ENCODE measurements around the gene EHBP1L1. TPM values are rescaled to one million over a fixed set of nuclear protein-coding genes. Genes with fewer than 3 reads are reported as not detected.

EHBP1L1 gene
- total RNA-seq, 4 donors from 2014 or later: 87.3 to 186 (median 110) TPM

DNA sequence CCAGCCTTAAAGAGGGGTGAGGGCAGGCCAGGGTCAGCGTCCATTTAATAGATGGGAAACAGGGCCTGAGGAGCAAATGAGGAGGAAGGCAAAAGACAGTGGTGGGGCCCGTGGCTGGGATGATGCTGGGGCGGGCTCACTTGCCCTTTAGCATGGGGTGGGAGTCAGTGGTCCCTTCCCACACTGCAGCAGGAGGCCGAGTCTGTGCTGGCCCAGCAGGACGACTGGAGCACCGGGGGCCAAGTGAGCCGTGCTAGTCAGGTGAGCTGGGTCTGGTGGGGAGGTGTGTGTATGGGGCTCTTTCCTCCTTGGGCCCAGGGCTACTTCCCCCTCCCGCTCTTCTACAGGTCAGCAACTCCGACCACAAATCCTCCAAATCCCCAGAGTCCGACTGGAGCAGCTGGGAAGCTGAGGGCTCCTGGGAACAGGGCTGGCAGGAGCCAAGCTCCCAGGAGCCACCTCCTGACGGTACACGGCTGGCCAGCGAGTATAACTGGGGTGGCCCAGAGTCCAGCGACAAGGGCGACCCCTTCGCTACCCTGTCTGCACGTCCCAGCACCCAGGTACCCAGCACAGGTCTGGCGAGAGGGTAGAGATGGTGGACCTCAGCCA lies 38.1 kb upstream of the EHBP1L1 start:
- TF ChIP-seq EP300 (IDR thresholded peaks at IDR 0.05): no peak
- TF ChIP-seq, protein P1, sequence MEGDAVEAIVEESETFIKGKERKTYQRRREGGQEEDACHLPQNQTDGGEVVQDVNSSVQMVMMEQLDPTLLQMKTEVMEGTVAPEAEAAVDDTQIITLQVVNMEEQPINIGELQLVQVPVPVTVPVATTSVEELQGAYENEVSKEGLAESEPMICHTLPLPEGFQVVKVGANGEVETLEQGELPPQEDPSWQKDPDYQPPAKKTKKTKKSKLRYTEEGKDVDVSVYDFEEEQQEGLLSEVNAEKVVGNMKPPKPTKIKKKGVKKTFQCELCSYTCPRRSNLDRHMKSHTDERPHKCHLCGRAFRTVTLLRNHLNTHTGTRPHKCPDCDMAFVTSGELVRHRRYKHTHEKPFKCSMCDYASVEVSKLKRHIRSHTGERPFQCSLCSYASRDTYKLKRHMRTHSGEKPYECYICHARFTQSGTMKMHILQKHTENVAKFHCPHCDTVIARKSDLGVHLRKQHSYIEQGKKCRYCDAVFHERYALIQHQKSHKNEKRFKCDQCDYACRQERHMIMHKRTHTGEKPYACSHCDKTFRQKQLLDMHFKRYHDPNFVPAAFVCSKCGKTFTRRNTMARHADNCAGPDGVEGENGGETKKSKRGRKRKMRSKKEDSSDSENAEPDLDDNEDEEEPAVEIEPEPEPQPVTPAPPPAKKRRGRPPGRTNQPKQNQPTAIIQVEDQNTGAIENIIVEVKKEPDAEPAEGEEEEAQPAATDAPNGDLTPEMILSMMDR (IDR thresholded peaks at IDR 0.05): no peak
- TF ChIP-seq POLR2A (IDR thresholded peaks at IDR 0.05): no peak
- no peaks in the 10 kb centered on the region for H3K27me3 ChIP-seq
- 71 to 74% methylated on average over 16 to 18 of the region's 18 CpGs for WGBS, 2 donors
- H3K27ac ChIP-seq: peak overlapping the region in 2 of 4 donors; percentile 17 to 68
- H3K4me1 ChIP-seq: peaks cover 0 to 52% (median 23%) of the 10 kb centered on the region in 4 donors
- peaks cover 0 to 73% (median 9%) of the 10 kb centered on the region in 3 donors for H3K36me3 ChIP-seq
- DNase-seq (ENCODE audit: low spot score in 2 of 2): no peak
- H3K9me3 ChIP-seq: no peaks in the 10 kb centered on the region
- no peak overlapping the region for H3K4me3 ChIP-seq

- Histone ChIP-seq H3K36me3 (peaks cover 0 to 73% (median 9%) of the 10 kb centered on the region in 3 donors), H3K4me3 (no peak overlapping the region), H3K27me3 (no peaks in the 10 kb centered on the region), H3K4me1 (peaks cover 0 to 52% (median 23%) of the 10 kb centered on the region in 4 donors), H3K27ac (peak overlapping the region in 1 of 4 donors; percentile 88), H3K9me3 (no peaks in the 10 kb centered on the region)
- WGBS, 2 donors: 81 to 83% methylated on average over 28 to 34 of the region's 43 CpGs
- no peak for DNase-seq (ENCODE audit: low spot score in 2 of 2)
- TF ChIP-seq EP300 (IDR thresholded peaks at IDR 0.05) (no peak), POLR2A (IDR thresholded peaks at IDR 0.05) (no peak)
- TF ChIP-seq, protein P1 (IDR thresholded peaks at IDR 0.05): no peak
Measured at GRCh38 chr11:65538232-65538914, 37.5 kb upstream of the EHBP1L1 start.

- H3K27me3 ChIP-seq: no peaks in the 10 kb centered on the region
- TF ChIP-seq EP300 (IDR thresholded peaks at IDR 0.05) (no peak), POLR2A (IDR thresholded peaks at IDR 0.05) (no peak)
- TF ChIP-seq, protein P1 (IDR thresholded peaks at IDR 0.05): no peak
- H3K4me1 ChIP-seq: peaks cover 0 to 52% (median 23%) of the 10 kb centered on the region in 4 donors
- no peak for DNase-seq (ENCODE audit: low spot score in 2 of 2)
- H3K27ac ChIP-seq: peak overlapping the region; percentile 75 to 93 (median 88)
- peak overlapping the region; percentile 35 to 62 (median 56) for H3K4me3 ChIP-seq
- WGBS, 2 donors: 81 to 83% methylated on average over 37 to 71 of the region's 92 CpGs
- H3K36me3 ChIP-seq: peaks cover 0 to 73% (median 7%) of the 10 kb centered on the region in 3 donors
- H3K9me3 ChIP-seq: no peaks in the 10 kb centered on the region
Measured at GRCh38 chr11:65538915-65539743, 36.7 kb upstream of the EHBP1L1 start.

DNA sequence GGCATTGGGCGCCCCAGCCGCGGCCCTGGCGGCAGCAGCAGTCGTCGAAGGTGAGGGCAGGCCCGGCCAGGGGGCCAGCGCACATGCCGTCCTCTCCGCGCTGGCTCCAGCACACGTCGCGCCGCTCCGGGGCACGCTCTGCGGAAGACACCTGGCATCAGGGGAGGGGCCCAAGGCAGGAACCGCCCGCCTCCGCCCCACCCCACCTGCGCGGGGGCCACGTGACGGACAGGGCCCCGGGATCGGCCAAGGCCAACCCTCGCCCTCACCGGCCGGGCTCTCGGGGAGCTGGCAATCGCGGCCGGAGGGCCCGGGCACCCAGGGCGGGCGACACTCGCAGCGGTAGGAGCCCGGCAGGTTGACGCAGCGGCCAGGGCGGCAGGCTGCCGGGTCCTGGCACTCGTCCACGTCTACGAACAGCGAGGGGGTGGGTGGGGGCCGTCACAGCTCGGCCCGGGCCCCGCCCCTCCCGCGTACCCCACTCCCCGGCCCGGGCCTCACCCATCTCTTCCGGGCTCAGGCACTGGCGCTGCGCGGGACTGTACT lies 36.0 kb upstream of the EHBP1L1 start:
- peaks cover 0 to 73% (median 7%) of the 10 kb centered on the region in 3 donors for H3K36me3 ChIP-seq

More for the DNA sequence above, 36.0 kb upstream of the EHBP1L1 start:
- WGBS, 2 donors: 21 to 24% methylated on average over 20 to 37 of the region's 60 CpGs
- H3K27me3 ChIP-seq: no peaks in the 10 kb centered on the region
- H3K27ac ChIP-seq: peak overlapping the region; percentile 75 to 93 (median 88)
- DNase-seq (ENCODE audit: low spot score in 2 of 2): no peak
- no peak for TF ChIP-seq POLR2A (IDR thresholded peaks at IDR 0.05)
- TF ChIP-seq, protein P1 (IDR thresholded peaks at IDR 0.05): peak in 2 of 5 experiments; percentile 54 to 71
- no peaks in the 10 kb centered on the region for H3K9me3 ChIP-seq
- peak overlapping the region; percentile 35 to 62 (median 56) for H3K4me3 ChIP-seq
- peaks cover 0 to 52% (median 23%) of the 10 kb centered on the region in 4 donors for H3K4me1 ChIP-seq

Measured in tibial nerve (tissue), 4 donors.